DOHH2 (cell line): ENCODE measurements around the gene SH3RF3.

ENCODE experiments used
- H3F3A ChIP-seq: fragments of 200-600 bp; sonication (generic), shearing (Covaris generic); 2 replicates; pipeline ENCODE4 v1.6.0; 2016; ENCODE audit warnings: antibody characterized with exemption, mild to moderate bottlenecking; ENCODE audit not compliant: control insufficient read depth, insufficient read depth
- H3K27ac ChIP-seq: fragments of 200-600 bp; sonication (generic); 2 replicates; pipeline ENCODE4 v1.5.1; 2014; ENCODE audit warnings: low read depth, mild to moderate bottlenecking, low read length, moderate library complexity
- H3K27me3 ChIP-seq: fragments of 200-600 bp; sonication (generic); 2 replicates; pipeline ENCODE4 v1.6.1; 2014; ENCODE audit warnings: mild to moderate bottlenecking, low read length, mixed read lengths; ENCODE audit not compliant: control insufficient read depth
- H3K36me3 ChIP-seq: fragments of 200-600 bp; sonication (generic); 2 replicates; pipeline ENCODE4 v1.6.1; 2014; ENCODE audit warnings: mild to moderate bottlenecking, low read length, moderate library complexity, mixed read lengths; ENCODE audit not compliant: control insufficient read depth
- H3K4me1 ChIP-seq: fragments of 200-600 bp; sonication (generic); 2 replicates; pipeline ENCODE4 v1.6.1; 2014; ENCODE audit warnings: mild to moderate bottlenecking, low read length, mixed read lengths; ENCODE audit not compliant: control insufficient read depth
- H3K4me2 ChIP-seq: fragments of 200-600 bp; sonication (generic); 2 replicates; pipeline ENCODE4 v1.6.0; 2014; ENCODE audit warnings: mild to moderate bottlenecking, low read length, moderate library complexity
- H3K4me3 ChIP-seq: fragments of 200-600 bp; sonication (generic); 2 replicates; pipeline ENCODE4 v1.5.1; 2014; ENCODE audit warnings: mild to moderate bottlenecking, low read length, mixed read lengths
- H3K79me2 ChIP-seq: fragments of 200-600 bp; sonication (generic); 2 replicates; pipeline ENCODE4 v1.6.1; 2014; ENCODE audit warnings: mild to moderate bottlenecking, low read length, mixed read lengths; ENCODE audit not compliant: control insufficient read depth
- H3K9me2 ChIP-seq: fragments of 200-600 bp; sonication (generic); replicated peaks from 2 replicates; pipeline ENCODE4 v1.6.1; 2014; ENCODE audit warnings: mild to moderate bottlenecking, low read length, mixed read lengths; ENCODE audit not compliant: control insufficient read depth
- H3K9me3 ChIP-seq: fragments of 200-600 bp; sonication (generic); 2 replicates; pipeline ENCODE4 v1.6.1; 2014; ENCODE audit warnings: antibody characterized with exemption, low read length, mixed read lengths; ENCODE audit not compliant: control insufficient read depth, insufficient read depth
- H4K20me1 ChIP-seq: fragments of 200-600 bp; sonication (generic); 2 replicates; pipeline ENCODE4 v1.6.0; 2014; ENCODE audit warnings: low read depth, mild to moderate bottlenecking, antibody characterized with exemption, low read length, moderate library complexity; ENCODE audit not compliant: control insufficient read depth, insufficient read depth
- EZH2phosphoT487 ChIP-seq: fragments of 200-600 bp; sonication (generic); IDR thresholded peaks from 2 replicates; pipeline ENCODE4 v1.6.1; 2017; ENCODE audit warnings: borderline replicate concordance, mild to moderate bottlenecking, antibody characterized with exemption, low read length, moderate library complexity, mixed read lengths
- TF ChIP-seq, protein P1 (sequence below): fragments of 200-600 bp; sonication (generic); IDR thresholded peaks from one replicate; pipeline ENCODE4 v1.5.1; 2014; ENCODE audit warnings: antibody characterized with exemption, mild to moderate bottlenecking, low read depth, low read length; ENCODE audit not compliant: poor library complexity, severe bottlenecking

Gene SH3RF3

GRCh38 chr2:109454765-109455394 is 325.9 kb downstream of the SH3RF3 start:
- Histone ChIP-seq H3F3A (no peaks in the 10 kb centered on the region), H3K9me2 (no peaks in the 10 kb centered on the region), H3K79me2 (no peaks in the 10 kb centered on the region), H3K36me3 (no peaks in the 10 kb centered on the region), H3K4me2 (no peak overlapping the region), H3K9me3 (no peaks in the 10 kb centered on the region), H4K20me1 (no peaks in the 10 kb centered on the region), H3K4me1 (no peaks in the 10 kb centered on the region), H3K4me3 (no peak overlapping the region), H3K27ac (no peak overlapping the region), H3K27me3 (peaks cover 12% of the 10 kb centered on the region)
- no peak for TF ChIP-seq EZH2phosphoT487
- TF ChIP-seq, protein P1, sequence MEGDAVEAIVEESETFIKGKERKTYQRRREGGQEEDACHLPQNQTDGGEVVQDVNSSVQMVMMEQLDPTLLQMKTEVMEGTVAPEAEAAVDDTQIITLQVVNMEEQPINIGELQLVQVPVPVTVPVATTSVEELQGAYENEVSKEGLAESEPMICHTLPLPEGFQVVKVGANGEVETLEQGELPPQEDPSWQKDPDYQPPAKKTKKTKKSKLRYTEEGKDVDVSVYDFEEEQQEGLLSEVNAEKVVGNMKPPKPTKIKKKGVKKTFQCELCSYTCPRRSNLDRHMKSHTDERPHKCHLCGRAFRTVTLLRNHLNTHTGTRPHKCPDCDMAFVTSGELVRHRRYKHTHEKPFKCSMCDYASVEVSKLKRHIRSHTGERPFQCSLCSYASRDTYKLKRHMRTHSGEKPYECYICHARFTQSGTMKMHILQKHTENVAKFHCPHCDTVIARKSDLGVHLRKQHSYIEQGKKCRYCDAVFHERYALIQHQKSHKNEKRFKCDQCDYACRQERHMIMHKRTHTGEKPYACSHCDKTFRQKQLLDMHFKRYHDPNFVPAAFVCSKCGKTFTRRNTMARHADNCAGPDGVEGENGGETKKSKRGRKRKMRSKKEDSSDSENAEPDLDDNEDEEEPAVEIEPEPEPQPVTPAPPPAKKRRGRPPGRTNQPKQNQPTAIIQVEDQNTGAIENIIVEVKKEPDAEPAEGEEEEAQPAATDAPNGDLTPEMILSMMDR = no peak

DNA sequence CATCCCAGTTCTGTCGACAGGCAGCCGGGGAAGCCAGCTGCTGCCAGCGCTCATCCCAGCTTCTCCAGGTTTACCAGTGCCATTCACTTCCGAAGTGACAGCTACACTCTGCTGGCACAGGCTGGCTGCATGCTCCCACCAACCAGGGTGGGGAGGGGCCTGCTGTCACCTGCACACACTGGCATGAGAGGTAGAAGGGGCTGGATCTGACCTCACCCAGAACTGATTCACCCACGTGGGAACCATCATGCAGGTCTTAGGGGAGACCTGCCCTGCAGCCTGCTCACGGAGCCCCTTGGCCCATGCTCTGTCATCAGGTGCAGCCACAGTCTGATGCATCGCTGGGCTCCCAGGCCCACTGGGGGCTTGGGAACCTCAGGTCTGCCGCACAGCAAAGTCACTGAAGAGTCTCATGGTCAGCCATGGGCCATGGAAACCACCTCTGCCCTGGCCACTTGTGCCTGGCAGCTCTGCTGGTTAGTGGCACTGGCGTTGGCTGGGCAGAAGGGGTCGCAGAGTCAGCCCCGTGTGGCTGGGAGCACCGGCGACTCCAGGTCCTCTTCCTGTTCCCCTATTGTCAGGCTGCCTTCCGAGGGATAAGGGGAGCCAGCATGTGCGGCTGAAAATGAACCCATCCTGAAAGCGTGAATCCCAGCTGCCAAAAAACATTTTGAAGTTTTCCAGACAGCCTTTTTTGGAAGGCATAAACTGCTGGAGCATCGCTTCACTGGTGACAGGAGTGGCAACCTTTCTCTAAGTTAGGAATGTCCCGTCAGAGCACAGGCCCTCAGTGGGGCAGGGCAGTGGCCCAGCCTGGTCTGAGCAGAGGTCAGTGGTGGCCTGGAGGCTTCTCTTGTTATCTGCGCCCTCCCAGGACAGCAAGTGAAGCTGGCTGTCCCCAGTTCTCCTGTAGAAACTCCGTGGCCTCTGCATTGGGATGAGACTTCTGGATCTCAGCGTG is 327.0 kb downstream of the SH3RF3 start:
- Histone ChIP-seq H3K79me2 (no peaks in the 10 kb centered on the region), H3K9me2 (no peaks in the 10 kb centered on the region), H3K9me3 (no peaks in the 10 kb centered on the region), H3K4me1 (no peaks in the 10 kb centered on the region), H3K36me3 (no peaks in the 10 kb centered on the region), H4K20me1 (no peaks in the 10 kb centered on the region), H3K4me3 (no peak overlapping the region), H3F3A (no peaks in the 10 kb centered on the region), H3K27ac (no peak overlapping the region), H3K27me3 (peaks cover 12% of the 10 kb centered on the region), H3K4me2 (no peak overlapping the region)
- TF ChIP-seq, protein P1 = no peak
- no peak for TF ChIP-seq EZH2phosphoT487

DNA sequence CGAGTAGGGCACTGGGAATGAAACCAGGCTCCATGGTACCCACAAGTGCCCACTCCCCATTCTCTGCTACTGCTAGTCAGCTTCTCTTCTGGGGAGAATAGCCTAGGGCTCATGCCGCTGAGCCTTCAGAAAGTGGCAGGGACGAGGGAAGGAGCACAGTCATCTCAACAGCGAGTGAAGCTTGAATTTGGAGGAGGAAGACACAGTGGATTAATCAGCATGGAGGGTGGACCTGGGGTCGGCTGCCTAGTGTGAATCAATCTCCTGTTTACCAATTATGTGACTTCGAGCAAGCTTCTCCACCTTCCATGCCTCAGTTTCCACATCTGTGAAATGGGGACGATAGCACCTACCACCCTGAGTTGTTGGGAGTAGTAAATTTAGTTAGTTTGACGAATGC is 327.8 kb downstream of the SH3RF3 start:
- no peak overlapping the region for H3K4me3 ChIP-seq
- H3K79me2 ChIP-seq = no peaks in the 10 kb centered on the region
- no peaks in the 10 kb centered on the region for H3K36me3 ChIP-seq
- TF ChIP-seq, protein P1 = no peak
- no peak for TF ChIP-seq EZH2phosphoT487
- H3K9me2 ChIP-seq = no peaks in the 10 kb centered on the region
- H3F3A ChIP-seq = no peaks in the 10 kb centered on the region
- no peaks in the 10 kb centered on the region for H3K9me3 ChIP-seq
- H3K4me2 ChIP-seq = no peak overlapping the region
- H4K20me1 ChIP-seq = no peaks in the 10 kb centered on the region
- no peaks in the 10 kb centered on the region for H3K4me1 ChIP-seq
- H3K27ac ChIP-seq = no peak overlapping the region
- H3K27me3 ChIP-seq = peaks cover 12% of the 10 kb centered on the region
